PC-9 (cell line): ENCODE measurements around the gene URB2.
"Not testable (repeated sequence)": the region's sequence is repeated elsewhere in the genome, so short reads cannot be mapped to it uniquely, and the experiment has no call there.

ENCODE experiments used
- EZH2 ChIP-seq: fragments of 200-600 bp; sonication (generic); IDR thresholded peaks from 2 replicates; pipeline ENCODE4 v1.8.0; 2017; ENCODE audit warnings: antibody characterized with exemption, low read depth
- TF ChIP-seq, protein P1 (sequence below): fragments of 200-600 bp; sonication (generic); conservative IDR thresholded peaks from 2 replicates; pipeline ENCODE4 v1.6.1; 2017; ENCODE audit warnings: mixed run types, antibody characterized with exemption, mild to moderate bottlenecking, moderate library complexity

DNA sequence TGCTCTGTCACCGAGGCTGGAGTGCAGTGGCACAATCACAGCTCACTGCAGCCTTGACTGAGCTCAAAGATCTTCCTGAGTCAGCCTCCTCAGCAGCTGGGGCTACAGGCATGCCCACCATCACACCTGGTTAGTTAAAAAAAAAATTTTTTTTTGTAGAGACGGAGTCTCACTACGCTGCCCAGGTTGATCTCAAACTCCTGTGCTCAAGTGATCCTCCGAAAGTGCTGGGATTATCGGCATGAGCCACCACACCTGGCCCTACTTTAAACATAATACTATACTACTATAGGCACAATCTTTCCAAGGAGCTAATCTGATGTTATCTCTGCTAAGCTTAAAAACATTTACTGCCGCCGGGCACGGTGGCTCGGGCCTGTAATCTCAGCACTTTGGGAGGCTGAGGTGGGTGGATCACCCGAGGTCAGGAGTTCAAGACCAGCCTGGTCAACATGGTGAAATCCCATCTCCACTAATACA lies 3.4 kb upstream of the URB2 start:
- TF ChIP-seq, protein P1, sequence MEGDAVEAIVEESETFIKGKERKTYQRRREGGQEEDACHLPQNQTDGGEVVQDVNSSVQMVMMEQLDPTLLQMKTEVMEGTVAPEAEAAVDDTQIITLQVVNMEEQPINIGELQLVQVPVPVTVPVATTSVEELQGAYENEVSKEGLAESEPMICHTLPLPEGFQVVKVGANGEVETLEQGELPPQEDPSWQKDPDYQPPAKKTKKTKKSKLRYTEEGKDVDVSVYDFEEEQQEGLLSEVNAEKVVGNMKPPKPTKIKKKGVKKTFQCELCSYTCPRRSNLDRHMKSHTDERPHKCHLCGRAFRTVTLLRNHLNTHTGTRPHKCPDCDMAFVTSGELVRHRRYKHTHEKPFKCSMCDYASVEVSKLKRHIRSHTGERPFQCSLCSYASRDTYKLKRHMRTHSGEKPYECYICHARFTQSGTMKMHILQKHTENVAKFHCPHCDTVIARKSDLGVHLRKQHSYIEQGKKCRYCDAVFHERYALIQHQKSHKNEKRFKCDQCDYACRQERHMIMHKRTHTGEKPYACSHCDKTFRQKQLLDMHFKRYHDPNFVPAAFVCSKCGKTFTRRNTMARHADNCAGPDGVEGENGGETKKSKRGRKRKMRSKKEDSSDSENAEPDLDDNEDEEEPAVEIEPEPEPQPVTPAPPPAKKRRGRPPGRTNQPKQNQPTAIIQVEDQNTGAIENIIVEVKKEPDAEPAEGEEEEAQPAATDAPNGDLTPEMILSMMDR = not testable (repeated sequence)
- TF ChIP-seq EZH2 = not testable (repeated sequence)
